Mucosa of stomach (tissue), 1 donor: ENCODE measurements around the gene ZNF407.

Experiments
- H3K27me3 ChIP-seq: one replicate; pipeline ENCODE4 v1.7.0; 2013; ENCODE audit warnings: mild to moderate bottlenecking, low read length; ENCODE audit not compliant: control insufficient read depth, insufficient read depth
- H3K36me3 ChIP-seq: one replicate; pipeline ENCODE4 v1.7.0; 2013; ENCODE audit warnings: low read length; ENCODE audit not compliant: control insufficient read depth, insufficient read depth
- H3K4me1 ChIP-seq: one replicate; pipeline ENCODE4 v1.7.0; 2013; ENCODE audit warnings: mild to moderate bottlenecking, low read length; ENCODE audit not compliant: control insufficient read depth, insufficient read depth
- H3K4me3 ChIP-seq: one replicate; pipeline ENCODE4 v1.7.0; 2013; ENCODE audit warnings: low read length
- H3K9ac ChIP-seq: one replicate; pipeline ENCODE4 v1.7.0; 2013; ENCODE audit warnings: mild to moderate bottlenecking, low read length, moderate library complexity
- H3K9me3 ChIP-seq: one replicate; pipeline ENCODE4 v1.7.0; 2013; ENCODE audit warnings: mild to moderate bottlenecking, low read length, moderate library complexity; ENCODE audit not compliant: control insufficient read depth
- donor health status: Pancreatic carcinoma.

Gene ZNF407

DNA sequence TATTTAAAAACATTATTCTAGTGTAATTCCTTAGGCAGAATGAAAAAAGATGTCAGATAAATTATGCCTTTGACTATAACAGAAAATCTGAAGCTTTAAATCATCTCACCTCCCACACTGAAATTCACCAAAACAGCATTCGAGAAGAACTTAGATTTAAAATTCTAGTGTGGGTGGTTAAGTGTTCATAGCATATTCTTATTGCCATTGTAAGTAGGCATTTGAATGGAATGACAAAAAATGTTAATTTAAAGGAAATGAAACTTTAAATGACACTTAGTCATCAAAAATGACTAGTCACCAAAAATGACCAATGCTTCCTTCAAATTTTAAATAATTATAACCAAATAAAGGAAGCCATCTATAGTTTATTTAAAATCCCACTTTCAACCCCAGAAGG lies 7.0 kb upstream of the ZNF407 start:
- H3K36me3 ChIP-seq = no peaks in the 10 kb centered on the region
- H3K4me3 ChIP-seq = no peak overlapping the region
- H3K4me1 ChIP-seq = no peaks in the 10 kb centered on the region
- H3K27me3 ChIP-seq = peaks cover 3% of the 10 kb centered on the region
- H3K9ac ChIP-seq = no peak overlapping the region
- no peaks in the 10 kb centered on the region for H3K9me3 ChIP-seq

DNA sequence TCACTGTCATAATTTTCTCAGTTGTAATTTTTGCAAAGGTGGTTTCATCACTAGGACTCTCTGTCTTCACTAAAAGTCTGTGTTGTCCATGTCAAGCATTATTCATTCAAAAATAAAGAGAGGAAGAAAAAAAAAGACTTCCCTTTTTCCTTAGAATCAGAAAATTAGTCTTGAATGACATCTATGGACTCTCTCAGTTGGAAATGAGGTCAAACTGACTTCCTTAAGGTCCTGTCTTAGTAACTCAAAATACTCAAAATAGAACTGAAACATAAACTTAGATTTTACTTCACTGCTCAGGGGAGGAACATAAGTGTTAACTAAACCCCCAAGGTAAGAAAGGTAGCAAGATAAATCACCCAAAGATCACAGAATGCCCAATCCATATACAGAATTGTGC lies 2.2 kb upstream of the ZNF407 start:
- Histone ChIP-seq H3K9me3 (no peaks in the 10 kb centered on the region), H3K36me3 (no peaks in the 10 kb centered on the region), H3K4me1 (no peaks in the 10 kb centered on the region), H3K9ac (no peak overlapping the region), H3K27me3 (no peaks in the 10 kb centered on the region), H3K4me3 (no peak overlapping the region)

DNA sequence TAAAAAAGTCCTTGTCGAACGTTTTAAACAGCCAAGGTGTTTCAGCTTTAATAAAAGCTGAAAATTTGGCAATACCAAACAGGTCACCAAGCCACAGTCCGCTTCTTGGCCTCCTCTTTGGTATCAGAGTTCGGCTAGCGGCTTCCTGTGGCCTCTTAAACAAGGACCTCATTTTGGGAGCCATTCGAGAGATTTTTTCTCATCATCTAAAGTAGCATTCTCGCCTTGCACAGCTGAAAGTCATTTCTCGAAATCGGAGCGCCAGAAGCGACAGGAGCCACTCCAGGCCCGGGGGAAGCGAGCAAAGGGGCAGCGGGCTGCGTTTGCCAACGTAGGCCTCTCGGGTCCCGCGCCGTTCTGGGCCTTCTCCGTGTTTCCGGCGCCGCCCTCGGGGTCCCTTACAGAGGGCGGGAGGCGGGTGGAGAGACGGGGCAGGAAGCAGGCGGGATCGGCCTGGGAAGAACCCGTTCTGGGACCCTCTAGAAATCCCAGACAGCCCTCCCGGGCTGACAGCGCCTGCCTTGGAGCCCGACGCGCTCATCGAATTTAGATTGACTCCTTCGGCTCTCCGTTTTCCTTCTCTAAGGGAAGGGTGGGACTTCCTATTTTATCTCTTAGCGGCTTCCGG lies 522 bp upstream of the ZNF407 start:
- H3K27me3 ChIP-seq = no peaks in the 10 kb centered on the region
- no peaks in the 10 kb centered on the region for H3K36me3 ChIP-seq
- peak overlapping the region; percentile 94 for H3K9ac ChIP-seq
- no peaks in the 10 kb centered on the region for H3K9me3 ChIP-seq
- H3K4me1 ChIP-seq = no peaks in the 10 kb centered on the region
- H3K4me3 ChIP-seq = peak overlapping the region; percentile 61

DNA sequence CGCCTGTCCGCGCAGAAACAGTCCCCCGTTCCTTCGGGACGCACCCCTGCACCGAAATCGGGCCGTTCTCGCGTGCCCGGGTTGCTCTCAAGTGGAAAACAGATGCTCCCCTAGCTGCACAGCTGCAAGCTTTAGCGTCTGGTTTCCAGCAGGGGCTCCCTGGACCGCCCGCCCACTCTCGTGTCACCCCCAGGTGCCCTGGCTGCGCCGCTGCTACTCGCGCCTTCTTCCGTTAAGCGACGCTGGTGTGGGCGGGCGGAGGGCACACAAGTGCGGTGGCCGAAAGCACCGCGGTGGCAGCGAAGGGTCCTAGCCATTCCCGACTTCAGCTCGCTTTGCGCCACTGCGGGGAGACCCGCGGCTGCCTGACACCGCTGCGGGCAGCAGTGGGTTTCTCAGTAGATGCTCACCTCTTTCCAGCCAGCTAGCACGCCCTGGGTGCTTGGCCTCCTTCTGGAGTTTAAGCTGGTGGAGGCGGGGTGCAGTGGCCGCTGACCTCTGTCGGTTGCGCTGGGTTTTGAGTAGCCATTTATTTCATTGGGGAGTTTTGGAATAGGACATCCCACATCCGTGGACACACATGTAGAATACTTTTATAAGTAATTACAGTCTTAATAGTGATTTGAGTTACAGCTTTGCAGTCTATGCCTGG lies 806 bp downstream of the ZNF407 start:
- H3K27me3 ChIP-seq = no peaks in the 10 kb centered on the region
- no peaks in the 10 kb centered on the region for H3K9me3 ChIP-seq
- H3K4me1 ChIP-seq = no peaks in the 10 kb centered on the region
- H3K36me3 ChIP-seq = no peaks in the 10 kb centered on the region
- peak overlapping the region; percentile 48 for H3K4me3 ChIP-seq
- peak overlapping the region; percentile 94 for H3K9ac ChIP-seq

DNA sequence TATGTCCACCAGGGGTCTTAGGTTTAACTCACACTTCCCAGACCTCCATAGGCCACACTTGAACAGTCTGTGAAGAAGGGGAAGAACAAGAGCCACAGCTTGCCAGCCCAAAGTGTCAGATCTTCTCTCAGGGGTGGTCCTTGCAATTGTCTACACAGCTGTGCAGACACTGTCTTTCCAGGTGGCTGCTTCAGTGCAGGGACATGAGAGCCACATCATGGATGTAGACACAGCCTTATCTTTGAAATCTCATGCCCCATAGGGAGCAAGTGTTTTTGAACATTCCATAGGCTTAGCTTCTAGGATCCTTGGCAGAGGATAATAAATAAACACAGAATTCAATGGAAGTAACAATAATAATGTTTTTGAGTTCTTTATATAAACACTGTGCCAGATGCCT lies 6.7 kb downstream of the ZNF407 start:
- Histone ChIP-seq H3K36me3 (no peaks in the 10 kb centered on the region), H3K9ac (no peak overlapping the region), H3K4me1 (no peaks in the 10 kb centered on the region), H3K27me3 (no peaks in the 10 kb centered on the region), H3K4me3 (no peak overlapping the region), H3K9me3 (no peaks in the 10 kb centered on the region)

DNA sequence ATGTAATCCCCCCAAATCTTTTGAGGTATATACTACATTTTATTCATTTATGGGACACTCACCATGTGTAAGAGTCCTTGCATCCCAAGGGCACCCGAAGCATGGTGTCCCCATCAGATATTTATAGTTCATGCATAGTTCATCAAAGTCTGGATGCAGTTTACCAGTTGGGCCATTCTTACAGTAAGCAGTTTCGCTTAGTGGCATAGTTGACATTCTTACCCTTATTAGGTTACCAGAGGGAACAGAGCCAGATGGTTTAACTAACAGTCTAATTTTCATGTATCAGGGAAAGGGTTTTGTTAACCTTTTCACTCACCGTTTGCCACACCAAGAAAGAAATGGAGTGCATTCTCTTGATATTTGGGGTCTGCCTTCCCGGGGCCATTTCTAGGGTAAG lies 7.1 kb downstream of the ZNF407 start:
- Histone ChIP-seq H3K9ac (no peak overlapping the region), H3K4me3 (no peak overlapping the region), H3K4me1 (no peaks in the 10 kb centered on the region), H3K27me3 (no peaks in the 10 kb centered on the region), H3K36me3 (no peaks in the 10 kb centered on the region), H3K9me3 (no peaks in the 10 kb centered on the region)

DNA sequence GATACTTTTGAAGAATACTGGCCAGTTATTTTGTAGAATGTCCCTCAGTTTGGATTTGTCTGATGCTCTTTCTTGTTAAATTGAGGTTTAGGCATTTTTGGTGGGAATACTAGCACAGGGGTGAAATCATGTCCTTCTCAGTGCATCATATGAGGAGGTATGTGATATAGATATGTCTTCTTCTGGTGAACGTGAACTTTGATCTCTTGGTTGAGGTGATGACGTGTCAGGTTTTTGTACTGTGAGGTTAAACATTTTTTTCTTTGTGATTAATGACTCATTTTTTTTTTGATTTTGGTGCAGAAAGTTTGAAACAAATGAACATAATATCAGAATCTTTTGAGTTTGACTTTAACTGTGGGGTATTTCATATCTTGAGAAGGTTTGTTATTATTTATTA lies 11.0 kb downstream of the ZNF407 start:
- H3K9me3 ChIP-seq = no peaks in the 10 kb centered on the region
- H3K9ac ChIP-seq = no peak overlapping the region
- H3K27me3 ChIP-seq = no peaks in the 10 kb centered on the region
- no peak overlapping the region for H3K4me3 ChIP-seq
- H3K4me1 ChIP-seq = no peaks in the 10 kb centered on the region
- no peaks in the 10 kb centered on the region for H3K36me3 ChIP-seq

DNA sequence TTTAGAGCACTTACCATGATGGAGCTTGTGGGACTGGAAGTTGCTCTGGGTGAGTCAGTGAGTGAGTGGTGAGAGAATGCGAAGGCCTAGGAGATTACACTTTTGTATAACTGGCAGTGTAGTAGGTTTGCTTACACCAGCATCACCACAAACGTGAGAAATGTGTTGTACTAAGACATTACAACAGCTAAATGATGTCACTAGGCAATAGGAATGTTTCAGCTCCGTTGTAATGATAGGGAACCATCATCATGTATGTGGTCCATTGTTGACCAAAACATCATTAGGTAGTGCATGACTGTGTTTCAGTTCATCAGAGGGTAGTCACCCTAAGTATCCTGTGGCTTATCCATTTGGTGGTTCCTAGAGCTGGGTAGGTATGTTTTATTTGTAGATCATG lies 11.9 kb downstream of the ZNF407 start:
- Histone ChIP-seq H3K27me3 (no peaks in the 10 kb centered on the region), H3K9me3 (no peaks in the 10 kb centered on the region), H3K36me3 (no peaks in the 10 kb centered on the region)

DNA sequence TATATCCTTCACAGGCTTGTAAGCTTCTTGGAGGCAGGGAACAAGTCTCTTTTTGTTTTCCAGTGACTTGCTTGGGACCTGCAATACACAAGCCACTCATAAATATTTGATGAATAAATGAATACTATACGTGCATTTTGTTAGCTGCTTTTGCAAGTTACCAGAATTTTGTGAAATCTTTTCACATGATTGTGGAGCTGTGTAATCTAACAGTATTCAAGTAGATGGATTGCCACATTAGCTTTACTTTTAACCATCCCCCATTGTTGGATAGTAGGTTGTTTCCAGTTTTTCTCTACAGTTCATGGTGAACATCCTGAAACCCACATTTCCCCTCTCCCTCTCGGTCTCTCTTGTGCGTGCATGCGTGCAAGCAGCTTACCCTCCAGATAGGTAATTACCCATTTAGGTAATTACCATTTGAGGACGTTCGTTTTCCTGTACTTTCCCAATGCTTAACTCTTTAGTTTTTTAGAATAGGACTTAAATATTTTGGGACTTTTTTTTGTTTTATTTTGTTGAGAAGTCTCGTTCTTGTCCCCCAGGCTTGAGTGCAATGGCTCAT lies 12.5 kb downstream of the ZNF407 start:
- H3K36me3 ChIP-seq = no peaks in the 10 kb centered on the region
- H3K9me3 ChIP-seq = no peaks in the 10 kb centered on the region
- H3K27me3 ChIP-seq = no peaks in the 10 kb centered on the region
- H3K4me3 ChIP-seq = no peak overlapping the region
- no peaks in the 10 kb centered on the region for H3K4me1 ChIP-seq
- no peak overlapping the region for H3K9ac ChIP-seq

More for the DNA sequence above, 11.9 kb downstream of the ZNF407 start:
- no peak overlapping the region for H3K4me3 ChIP-seq
- no peaks in the 10 kb centered on the region for H3K4me1 ChIP-seq
- no peak overlapping the region for H3K9ac ChIP-seq

DNA sequence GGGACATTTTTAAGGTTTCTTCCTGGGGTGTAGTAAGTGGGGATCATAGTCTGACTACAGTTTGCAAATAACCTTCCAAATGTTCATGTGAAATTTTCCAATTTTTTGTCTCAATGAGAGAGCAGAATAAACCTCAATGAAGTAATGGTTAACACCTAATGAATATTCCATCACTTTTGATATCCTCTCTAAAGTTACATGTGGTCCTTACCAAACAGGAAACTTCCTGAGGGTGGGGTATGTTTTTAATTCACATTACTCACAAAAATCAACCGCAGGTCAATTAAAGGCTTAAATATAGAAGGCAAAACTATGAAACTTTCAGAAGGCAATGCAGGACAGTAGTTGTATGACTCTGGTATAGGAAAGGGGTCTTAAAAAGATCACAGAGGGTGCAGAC lies 13.2 kb downstream of the ZNF407 start:
- H3K36me3 ChIP-seq = no peaks in the 10 kb centered on the region
- H3K9me3 ChIP-seq = no peaks in the 10 kb centered on the region
- no peaks in the 10 kb centered on the region for H3K27me3 ChIP-seq
- H3K4me3 ChIP-seq = no peak overlapping the region
- no peaks in the 10 kb centered on the region for H3K4me1 ChIP-seq
- H3K9ac ChIP-seq = no peak overlapping the region

DNA sequence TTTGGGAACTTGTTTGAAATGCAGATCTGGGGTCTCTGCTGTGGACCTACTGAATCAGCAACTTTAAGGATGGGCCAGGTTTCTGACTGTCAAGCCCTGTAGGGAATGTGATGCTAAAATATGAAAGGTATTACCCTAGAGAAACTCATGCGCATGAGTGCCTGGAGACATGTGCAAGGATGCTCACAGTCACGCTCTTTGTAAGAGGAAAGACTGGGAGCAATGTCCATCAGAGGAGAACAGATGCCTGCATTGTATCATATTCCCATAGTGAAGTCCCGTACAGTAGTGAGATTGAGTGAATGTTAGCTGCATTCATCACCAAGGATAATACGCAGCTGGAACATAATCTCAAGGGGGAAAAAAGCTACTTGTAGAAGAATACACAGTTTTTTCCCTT lies 14.1 kb downstream of the ZNF407 start:
- Histone ChIP-seq H3K36me3 (no peaks in the 10 kb centered on the region), H3K9me3 (no peaks in the 10 kb centered on the region), H3K27me3 (no peaks in the 10 kb centered on the region), H3K4me3 (no peak overlapping the region), H3K9ac (no peak overlapping the region), H3K4me1 (no peaks in the 10 kb centered on the region)

DNA sequence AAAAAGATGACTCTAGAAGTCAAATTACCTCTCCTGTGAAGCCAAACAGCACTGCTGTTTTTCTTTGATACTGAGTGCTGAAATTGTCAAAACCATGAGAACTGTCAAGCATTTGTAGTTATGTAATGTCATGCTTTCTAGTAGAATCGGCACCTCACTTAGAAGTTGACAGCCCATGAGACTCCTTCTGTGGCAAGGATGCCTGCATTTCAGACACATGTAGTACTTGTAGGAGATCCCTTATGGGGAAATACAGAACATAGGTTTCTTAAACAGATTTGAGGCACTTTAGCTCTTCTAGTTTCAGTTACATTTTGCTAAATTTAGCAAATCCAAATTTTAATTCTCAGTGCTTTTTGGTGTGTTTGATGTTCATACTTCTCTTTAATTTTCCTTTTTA lies 15.7 kb downstream of the ZNF407 start:
- Histone ChIP-seq H3K9ac (no peak overlapping the region), H3K9me3 (no peaks in the 10 kb centered on the region), H3K36me3 (no peaks in the 10 kb centered on the region), H3K4me1 (no peaks in the 10 kb centered on the region), H3K27me3 (no peaks in the 10 kb centered on the region), H3K4me3 (no peak overlapping the region)
